Right atrium auricular region (tissue), 2 donors: Measurements from ENCODE around the gene DSTN. TPM values are rescaled to one million over a fixed set of nuclear protein-coding genes. Genes with fewer than 3 reads are reported as not detected.

Experiments
- DNase-seq: peaks from one replicate; pipeline ENCODE4 v3.0.0-alpha.2; 2019; ENCODE audit warnings: low spot score
- H3K27ac ChIP-seq, 2 donors: fragments of 200-600 bp; sonication (generic); 1 replicate in 1 of 2; 2 replicates in 1 of 2; pipeline ENCODE4 v1.5.1; 2016 to 2019
- H3K27me3 ChIP-seq, 2 donors: fragments of 200-600 bp; sonication (generic); one replicate each; pipeline versions ENCODE4 v1.5.1 to v1.6.0; 2017 to 2019
- H3K36me3 ChIP-seq: fragments of 200-600 bp; sonication (generic); one replicate; pipeline ENCODE4 v1.5.1; 2016
- H3K4me1 ChIP-seq, 2 donors: fragments of 200-600 bp; sonication (generic); one replicate each; pipeline versions ENCODE4 v1.5.1 to v1.6.0; 2017 to 2019
- H3K4me3 ChIP-seq, 2 donors: fragments of 200-600 bp; sonication (generic); 1 replicate in 1 of 2; 2 replicates in 1 of 2; pipeline ENCODE4 v1.5.1; 2017 to 2019; ENCODE audit warnings: mild to moderate bottlenecking in 1 of 2, moderate library complexity in 1 of 2
- H3K9me3 ChIP-seq, 2 donors: fragments of 200-600 bp; sonication (generic); one replicate each; pipeline ENCODE4 v1.5.1; 2019
- CTCF ChIP-seq, 2 donors: fragments of 200-600 bp; sonication (generic); IDR thresholded peaks; one replicate each; pipeline ENCODE4 v1.5.1; 2019; ENCODE audit warnings: antibody characterized with exemption in 2 of 2
- total RNA-seq, 2 donors: library from RNA; depleted of rRNA; stranded (reverse); fragments of >200 nt; gene quantifications; one replicate each; pipeline ENCODE4 v1.1.0, GENCODE V29; 2016

DSTN gene
- total RNA-seq, 2 donors from 2014 or later: 585 to 760 TPM

GRCh38 chr20:17634661-17635331 is 64.9 kb downstream of the DSTN start:
- DNase-seq: no peak
- peak overlapping the region; percentile 60 for H3K27ac ChIP-seq

GRCh38 chr20:17635332-17636244 is 65.7 kb downstream of the DSTN start:
- Histone ChIP-seq H3K4me3 (no peak overlapping the region), H3K36me3 (peaks cover 70% of the 10 kb centered on the region), H3K27me3 (no peaks in the 10 kb centered on the region), H3K4me1 (peaks cover 0 to 53% of the 10 kb centered on the region in 2 donors), H3K9me3 (no peaks in the 10 kb centered on the region), H3K27ac (peak overlapping the region; percentile 34 to 60)
- no peak for TF ChIP-seq CTCF (IDR thresholded peaks at IDR 0.05)
- DNase-seq: no peak

More at GRCh38 chr20:17634661-17635331, 64.9 kb downstream of the DSTN start:
- TF ChIP-seq CTCF (IDR thresholded peaks at IDR 0.05): no peak
- Histone ChIP-seq H3K9me3 (no peaks in the 10 kb centered on the region), H3K36me3 (peaks cover 72% of the 10 kb centered on the region), H3K4me3 (no peak overlapping the region), H3K27me3 (no peaks in the 10 kb centered on the region), H3K4me1 (peaks cover 0 to 53% of the 10 kb centered on the region in 2 donors)

GRCh38 chr20:17636523-17637412 is 66.9 kb downstream of the DSTN start:
- Histone ChIP-seq H3K4me3 (no peak overlapping the region), H3K4me1 (peaks cover 0 to 59% of the 10 kb centered on the region in 2 donors), H3K9me3 (no peaks in the 10 kb centered on the region), H3K36me3 (peaks cover 68% of the 10 kb centered on the region), H3K27ac (peak overlapping the region; percentile 6 to 22), H3K27me3 (no peaks in the 10 kb centered on the region)
- TF ChIP-seq CTCF (IDR thresholded peaks at IDR 0.05): no peak
- no peak for DNase-seq

- no peak overlapping the region for H3K4me3 ChIP-seq
- no peak for DNase-seq
- peaks cover 0 to 65% of the 10 kb centered on the region in 2 donors for H3K4me1 ChIP-seq
- H3K27ac ChIP-seq: peak overlapping the region; percentile 6 to 22
- peaks cover 66% of the 10 kb centered on the region for H3K36me3 ChIP-seq
- TF ChIP-seq CTCF (IDR thresholded peaks at IDR 0.05): no peak
- H3K27me3 ChIP-seq: no peaks in the 10 kb centered on the region
- H3K9me3 ChIP-seq: no peaks in the 10 kb centered on the region
These were observed 67.5 kb downstream of the DSTN start for GRCh38 chr20:17637413-17637780.

- no peaks in the 10 kb centered on the region for H3K9me3 ChIP-seq
- peak overlapping the region in 1 of 2 donors; percentile 6 for H3K27ac ChIP-seq
- H3K36me3 ChIP-seq: peaks cover 63% of the 10 kb centered on the region
- no peak for TF ChIP-seq CTCF (IDR thresholded peaks at IDR 0.05)
- peaks cover 0 to 73% of the 10 kb centered on the region in 2 donors for H3K4me1 ChIP-seq
- H3K4me3 ChIP-seq: no peak overlapping the region
- DNase-seq: no peak
- H3K27me3 ChIP-seq: no peaks in the 10 kb centered on the region
These were observed 68.2 kb downstream of the DSTN start for GRCh38 chr20:17637985-17638640.
